HG03280 (cell line): Measurements from ENCODE around the gene FAM13A.
"Not testable (repeated sequence)": the region's sequence is repeated elsewhere in the genome, so short reads cannot be mapped to it uniquely, and the experiment has no call there.

Source experiments
- ATAC-seq: cut with Tn5 transposase; IDR thresholded peaks from one replicate; pipeline ENCODE4 v1.9.1; 2021; ENCODE audit warnings: mild to moderate bottlenecking, moderate library complexity; ENCODE audit not compliant: unreplicated experiment

Gene FAM13A

GRCh38 chr4:88964450-88964849, 92.5 kb downstream of the FAM13A start:
- no peak for ATAC-seq

GRCh38 chr4:88963817-88964216, 93.2 kb downstream of the FAM13A start:
- ATAC-seq, result no peak

GRCh38 chr4:88962396-88962795, 94.6 kb downstream of the FAM13A start:
- ATAC-seq, result no peak

- no peak for ATAC-seq
Measured at GRCh38 chr4:88960576-88960975, 96.4 kb downstream of the FAM13A start.

- ATAC-seq, result no peak
Measured at GRCh38 chr4:88958080-88958479, 98.9 kb downstream of the FAM13A start.

GRCh38 chr4:88957570-88957969, 99.4 kb downstream of the FAM13A start:
- no peak for ATAC-seq

GRCh38 chr4:88955580-88956380, 101.2 kb downstream of the FAM13A start:
- ATAC-seq, result no peak

GRCh38 chr4:88953400-88953799, 103.6 kb downstream of the FAM13A start:
- ATAC-seq, result no peak

GRCh38 chr4:88952081-88952480, 104.9 kb downstream of the FAM13A start:
- ATAC-seq, result no peak

GRCh38 chr4:88949605-88950004, 107.4 kb downstream of the FAM13A start:
- ATAC-seq, result no peak

GRCh38 chr4:88940506-88940905, 116.5 kb downstream of the FAM13A start:
- ATAC-seq, result no peak

GRCh38 chr4:88939697-88940096, 117.3 kb downstream of the FAM13A start:
- no peak for ATAC-seq

GRCh38 chr4:88938138-88938537, 118.8 kb downstream of the FAM13A start:
- ATAC-seq, result no peak

- ATAC-seq, result no peak
Measured at GRCh38 chr4:88937081-88937480, 119.9 kb downstream of the FAM13A start.

GRCh38 chr4:88933414-88934160, 123.4 kb downstream of the FAM13A start:
- ATAC-seq, result no peak

GRCh38 chr4:88928852-88929251, 128.1 kb downstream of the FAM13A start:
- no peak for ATAC-seq

GRCh38 chr4:88927420-88927819, 129.6 kb downstream of the FAM13A start:
- ATAC-seq, result no peak

- no peak for ATAC-seq
Measured at GRCh38 chr4:88919056-88919455, 137.9 kb downstream of the FAM13A start.

GRCh38 chr4:88913181-88913580, 143.8 kb downstream of the FAM13A start:
- ATAC-seq, result not testable (repeated sequence)

GRCh38 chr4:88911246-88912212, 145.5 kb downstream of the FAM13A start:
- ATAC-seq, result no peak

- no peak for ATAC-seq
Measured at GRCh38 chr4:88910101-88910500, 146.9 kb downstream of the FAM13A start.
